Vagina (tissue), 2 donors: ENCODE data around the gene CEACAM21. TPM values are rescaled to one million over a fixed set of nuclear protein-coding genes. Genes with fewer than 3 reads are reported as not detected.

ENCODE experiments used
- DNase-seq, 2 donors: peaks; one replicate each; pipeline ENCODE4 v3.0.0-alpha.2; 2017; ENCODE audit errors: extremely low spot score in 2 of 2
- H3K27ac ChIP-seq: fragments of 200-600 bp; sonication (generic); one replicate; pipeline ENCODE4 v1.5.1; 2019
- H3K27me3 ChIP-seq: fragments of 200-600 bp; sonication (generic); one replicate; pipeline ENCODE4 v1.5.1; 2019
- H3K36me3 ChIP-seq, 2 donors: fragments of 200-600 bp; sonication (generic); one replicate each; pipeline ENCODE4 v1.5.1; 2017 to 2019
- H3K4me1 ChIP-seq: fragments of 200-600 bp; sonication (generic); one replicate; pipeline ENCODE4 v1.5.1; 2019
- H3K4me3 ChIP-seq, 2 donors: fragments of 200-600 bp; sonication (generic); 1 replicate in 1 of 2; 2 replicates in 1 of 2; pipeline ENCODE4 v1.5.1; 2016 to 2019
- H3K9me3 ChIP-seq: fragments of 200-600 bp; sonication (generic); one replicate; pipeline ENCODE4 v1.5.1; 2019
- CTCF ChIP-seq, 3 experiments: fragments of 450-650 bp in 2 of 3; fragments of 200-600 bp in 1 of 3; sonication (generic) in 1 of 3; IDR thresholded peaks; one replicate each; pipeline ENCODE4 v1.5.1; 2017 to 2019; ENCODE audit warnings: antibody characterized with exemption in 3 of 3, mild to moderate bottlenecking in 2 of 3, moderate library complexity in 2 of 3
- POLR2A ChIP-seq, 2 donors: fragments of 450-650 bp; IDR thresholded peaks; one replicate each; pipeline ENCODE4 v1.6.1; 2017; ENCODE audit warnings: antibody characterized with exemption in 2 of 2, mild to moderate bottlenecking in 2 of 2, moderate library complexity in 2 of 2
- POLR2AphosphoS5 ChIP-seq, 2 donors: sonication (generic); formaldehyde crosslinking; IDR thresholded peaks; one replicate each; pipeline ENCODE4 v1.9.0; 2017; ENCODE audit warnings: antibody characterized with exemption in 2 of 2, mild to moderate bottlenecking in 2 of 2, low read depth in 1 of 2; ENCODE audit not compliant: insufficient read depth in 1 of 2
- intact Hi-C: fragments of 100-400 bp; cut with DNase I; formaldehyde crosslinking; loops from one replicate; pipeline ENCODE4 v1.15.1; 2023
- total RNA-seq: library from RNA; depleted of rRNA; stranded (reverse); fragments of >200 nt; gene quantifications from one replicate; pipeline ENCODE4 v1.2.3, GENCODE V29; 2016

The CEACAM21 gene
- total RNA-seq, 1 donor from 2014 or later, result not detected

GRCh38 chr19:41595258-41595889 lies 19.4 kb downstream of the CEACAM21 start:
- Histone ChIP-seq H3K36me3 (no peaks in the 10 kb centered on the region), H3K9me3 (no peaks in the 10 kb centered on the region), H3K27ac (no peak overlapping the region), H3K4me1 (no peaks in the 10 kb centered on the region), H3K4me3 (no peak overlapping the region), H3K27me3 (no peaks in the 10 kb centered on the region)
- peak in 1 of 2 donors; percentile 49 for DNase-seq
- TF ChIP-seq CTCF (IDR thresholded peaks at IDR 0.05), result peak in 2 of 3 experiments; percentile 21 to 36
- no peak for TF ChIP-seq POLR2AphosphoS5 (IDR thresholded peaks at IDR 0.05; ENCODE audit: insufficient read depth in 1 of 2, low read depth in 1 of 2)
- intact Hi-C loops, result no loop called here

GRCh38 chr19:41595890-41596280 lies 19.9 kb downstream of the CEACAM21 start:
- Histone ChIP-seq H3K4me1 (no peaks in the 10 kb centered on the region), H3K27ac (no peak overlapping the region), H3K9me3 (no peaks in the 10 kb centered on the region), H3K27me3 (no peaks in the 10 kb centered on the region), H3K36me3 (no peaks in the 10 kb centered on the region), H3K4me3 (no peak overlapping the region)
- intact Hi-C loops, result no loop called here
- peak in 1 of 2 donors; percentile 70 for DNase-seq
- TF ChIP-seq CTCF (IDR thresholded peaks at IDR 0.05), result no peak

GRCh38 chr19:41597600-41598041 lies 21.7 kb downstream of the CEACAM21 start:
- no peaks in the 10 kb centered on the region for H3K9me3 ChIP-seq
- H3K4me3 ChIP-seq, result no peak overlapping the region
- H3K27me3 ChIP-seq, result no peaks in the 10 kb centered on the region
- H3K27ac ChIP-seq, result no peak overlapping the region
- intact Hi-C loops, result no loop called here
- no peaks in the 10 kb centered on the region for H3K36me3 ChIP-seq
- TF ChIP-seq CTCF (IDR thresholded peaks at IDR 0.05) (peak; percentile 45 to 75 (median 68)), POLR2A (IDR thresholded peaks at IDR 0.05) (no peak)
- H3K4me1 ChIP-seq, result no peaks in the 10 kb centered on the region
- peak; percentile 71 to 74 for DNase-seq

- Histone ChIP-seq H3K4me1 (no peaks in the 10 kb centered on the region), H3K36me3 (no peaks in the 10 kb centered on the region), H3K9me3 (no peaks in the 10 kb centered on the region), H3K27me3 (no peaks in the 10 kb centered on the region), H3K27ac (no peak overlapping the region), H3K4me3 (no peak overlapping the region)
- TF ChIP-seq POLR2A (IDR thresholded peaks at IDR 0.05) (no peak), CTCF (IDR thresholded peaks at IDR 0.05) (no peak), POLR2AphosphoS5 (IDR thresholded peaks at IDR 0.05; ENCODE audit: insufficient read depth in 1 of 2, low read depth in 1 of 2) (no peak)
- intact Hi-C loops, result no loop called here
- peak in 1 of 2 donors; percentile 72 for DNase-seq
Measured at GRCh38 chr19:41599175-41599966, 23.4 kb downstream of the CEACAM21 start.

GRCh38 chr19:41601771-41602170 lies 25.8 kb downstream of the CEACAM21 start:
- Histone ChIP-seq H3K27me3 (no peaks in the 10 kb centered on the region), H3K4me3 (no peak overlapping the region), H3K4me1 (no peaks in the 10 kb centered on the region), H3K9me3 (no peaks in the 10 kb centered on the region), H3K27ac (no peak overlapping the region), H3K36me3 (no peaks in the 10 kb centered on the region)
- peak in 1 of 2 donors; percentile 52 for DNase-seq
- intact Hi-C loops, result no loop called here
- TF ChIP-seq CTCF (IDR thresholded peaks at IDR 0.05) (no peak), POLR2AphosphoS5 (IDR thresholded peaks at IDR 0.05; ENCODE audit: insufficient read depth in 1 of 2, low read depth in 1 of 2) (no peak), POLR2A (IDR thresholded peaks at IDR 0.05) (no peak)
